Heart right ventricle (tissue), 16 donors: ENCODE data around the gene STAM2. TPM values are rescaled to one million over a fixed set of nuclear protein-coding genes. Genes with fewer than 3 reads are reported as not detected.

ENCODE experiments used
- ATAC-seq, 8 donors: fragments of 200-7000 bp; cut with Tn5 transposase; one replicate each; pipeline ENCODE4 v1.9.1; 2020; ENCODE audit warnings: mild to moderate bottlenecking in 8 of 8, moderate library complexity in 8 of 8, moderate number of reproducible peaks in 1 of 8
- DNase-seq, 2 donors: peaks; one replicate each; pipeline ENCODE4 v3.0.0-alpha.2; 2020
- H3K27ac ChIP-seq, 10 donors: fragments of 200-600 bp; sonication (generic) in 2 of 10; one replicate each; pipeline versions ENCODE4 v1.5.0 to v1.8.0; 2020 to 2022; ENCODE audit warnings: mild to moderate bottlenecking in 3 of 10
- H3K27me3 ChIP-seq, 7 donors: fragments of 200-600 bp; one replicate each; pipeline ENCODE4 v1.8.0; 2021 to 2022; ENCODE audit warnings: mild to moderate bottlenecking in 2 of 7
- H3K36me3 ChIP-seq, 9 donors: fragments of 200-600 bp; sonication (generic) in 1 of 9; one replicate each; pipeline versions ENCODE4 v1.5.0 to v1.8.0; 2020 to 2022; ENCODE audit warnings: mild to moderate bottlenecking in 2 of 9
- H3K4me1 ChIP-seq, 9 donors: fragments of 200-600 bp; sonication (generic) in 1 of 9; one replicate each; pipeline versions ENCODE4 v1.5.0 to v1.8.0; 2020 to 2022; ENCODE audit warnings: mild to moderate bottlenecking in 4 of 9
- H3K4me3 ChIP-seq, 10 donors: fragments of 200-600 bp; sonication (generic) in 2 of 10; one replicate each; pipeline versions ENCODE4 v1.5.0 to v1.8.0; 2020 to 2022; ENCODE audit warnings: mild to moderate bottlenecking in 7 of 10, moderate library complexity in 2 of 10
- H3K9me3 ChIP-seq, 11 donors: fragments of 200-600 bp in 10 of 11; sonication (generic) in 2 of 11; one replicate each; pipeline versions ENCODE4 v1.5.0 to v1.8.0; 2013 to 2022; ENCODE audit warnings: mild to moderate bottlenecking in 2 of 11, control low read depth in 1 of 11, moderate library complexity in 1 of 11
- CTCF ChIP-seq, 9 donors: fragments of 200-600 bp; sonication (generic) in 2 of 9; IDR thresholded peaks; one replicate each; pipeline versions ENCODE4 v1.5.0 to v1.8.0; 2021 to 2022; ENCODE audit warnings: antibody characterized with exemption in 9 of 9, mild to moderate bottlenecking in 5 of 9, moderate library complexity in 1 of 9
- WGBS, 2 donors: extraction: QIAGEN DNeasy Blood & Tissue Kit; methylation state at CpG; one replicate each; pipeline ENCODE4 v1.1.7; 2013; ENCODE audit warnings: inconsistent platforms in 1 of 2; 5-methylcytosine and 5-hydroxymethylcytosine counted together
- intact Hi-C, 10 donors: fragments of 100-400 bp; cut with DNase I; formaldehyde crosslinking; loops; one replicate each; pipeline versions ENCODE4 v1.11.1 to v1.14.2; 2022
- polyA plus RNA-seq, 2 donors: library from polyadenylated mRNA; stranded (reverse); fragments of 200-250 nt; gene quantifications; one replicate each; pipeline ENCODE4 v1.2.3, GENCODE V29; 2013
- total RNA-seq, 10 donors: library from RNA; stranded (reverse); fragmentation: NEBNext Ultra II Directional in 3 of 10; extraction: Animal tissue kit (Norgen Biotek cat#: 25700) in 3 of 10; gene quantifications; one replicate each; pipeline versions ENCODE4 v1.2.1 to v1.2.4, GENCODE V29; 2021 to 2023
- donor health status: Arrhythmogenic right ventricular cardiomyopathy.
- donor health status: ischemic (EF 13 %, LVEDD 7.1; RV severe dilation, severe dysfunction).
- donor health status: healthy with polysubstance abuse.
- donor health status: DM: no; HTN: yes; CAD: no.
- donor health status: DM: no; HTN: no; CAD: no.
- donor health status: ischemic (EF 25% LVEDD 6.9; RV normal size, moderate dysfunction).
- donor health status: ischemic (EF 25% LVEDD 5.7; RV mildly dilated, moderate dysfunction).
- donor health status: healthy.
- donor health status: DM: yes; HTN: yes; CAD: no.
- donor health status: Ischemic cardiomyopathy.
- donor health status: ischemic (EF 35%, LVEDD 5.7; RV mildly dilated, moderate dysfunction).
- donor health status: nonischemic (EF 11% LVEDD 7.7; RV severe dilation, severe dysfunction).
- donor health status: DM: yes; HTN: yes; CAD: no.
- donor health status: PGD.
- donor health status: ischemic (EF 29% LVEDD 5.4; RV normal size, mild dysfunction).
- donor health status: nonischemic (EF 23%, LVEDD 6.1; RV moderate dilation, normal function).

STAM2 gene
- total and polyA plus RNA-seq, 12 donors: 6.9 to 35.9 (median 25.0) TPM

- Histone ChIP-seq H3K4me1 (peaks cover 0 to 3% (median 0%) of the 10 kb centered on the region in 9 donors), H3K36me3 (peaks cover 0 to 17% (median 0%) of the 10 kb centered on the region in 9 donors), H3K9me3 (peaks cover 0 to 13% (median 0%) of the 10 kb centered on the region in 11 donors), H3K4me3 (no peak overlapping the region), H3K27ac (no peak overlapping the region), H3K27me3 (no peaks in the 10 kb centered on the region)
- ATAC-seq (no peak), DNase-seq (no peak)
- intact Hi-C loops: no loop called here
- no peak for TF ChIP-seq CTCF (IDR thresholded peaks at IDR 0.05)
- 92 to 95% methylated on average over 7 of the region's 7 CpGs for WGBS, 2 donors
Measured at GRCh38 chr2:152154462-152154861, 21.1 kb downstream of the STAM2 start.

- Histone ChIP-seq H3K27me3 (no peaks in the 10 kb centered on the region), H3K9me3 (no peaks in the 10 kb centered on the region), H3K27ac (no peak overlapping the region), H3K4me3 (no peak overlapping the region), H3K36me3 (peaks cover 0 to 63% (median 3%) of the 10 kb centered on the region in 9 donors), H3K4me1 (peaks cover 0 to 11% (median 0%) of the 10 kb centered on the region in 9 donors)
- TF ChIP-seq CTCF (IDR thresholded peaks at IDR 0.05): no peak
- 81 to 83% methylated on average over 5 of the region's 5 CpGs for WGBS, 2 donors
- ATAC-seq (peak in 2 of 8 donors; percentile 33 to 45), DNase-seq (no peak)
- intact Hi-C loops: no loop called here
Measured at GRCh38 chr2:152134488-152135280, 40.9 kb downstream of the STAM2 start.

GRCh38 chr2:152132306-152132705 is 43.3 kb downstream of the STAM2 start:
- Histone ChIP-seq H3K27ac (no peak overlapping the region), H3K27me3 (no peaks in the 10 kb centered on the region), H3K9me3 (no peaks in the 10 kb centered on the region), H3K4me3 (no peak overlapping the region), H3K4me1 (peaks cover 0 to 14% (median 0%) of the 10 kb centered on the region in 9 donors), H3K36me3 (peaks cover 0 to 68% (median 4%) of the 10 kb centered on the region in 9 donors)
- intact Hi-C loops: no loop called here
- no peak for TF ChIP-seq CTCF (IDR thresholded peaks at IDR 0.05)
- DNase-seq (no peak), ATAC-seq (no peak)
- 74 to 79% methylated on average over 1 of the region's 1 CpG for WGBS, 2 donors

- intact Hi-C loops: no loop called here
- H3K27me3 ChIP-seq: no peaks in the 10 kb centered on the region
- DNase-seq (no peak), ATAC-seq (no peak)
- no peak overlapping the region for H3K27ac ChIP-seq
- peaks cover 0 to 4% (median 0%) of the 10 kb centered on the region in 9 donors for H3K4me1 ChIP-seq
- H3K4me3 ChIP-seq: no peak overlapping the region
- TF ChIP-seq CTCF (IDR thresholded peaks at IDR 0.05): no peak
- peaks cover 0 to 88% (median 10%) of the 10 kb centered on the region in 9 donors for H3K36me3 ChIP-seq
- H3K9me3 ChIP-seq: no peaks in the 10 kb centered on the region
Measured at GRCh38 chr2:152127628-152128027, 47.9 kb downstream of the STAM2 start.
